GM12874 (cell line): Measurements from ENCODE around the gene TMEM132D.

Experiments used
- TF ChIP-seq, protein P1 (sequence below): IDR thresholded peaks from 2 replicates; pipeline ENCODE4 v1.5.1; 2011; ENCODE audit warnings: low read depth, mild to moderate bottlenecking, control low read depth, low read length, moderate library complexity; ENCODE audit not compliant: insufficient read depth

The TMEM132D gene

DNA sequence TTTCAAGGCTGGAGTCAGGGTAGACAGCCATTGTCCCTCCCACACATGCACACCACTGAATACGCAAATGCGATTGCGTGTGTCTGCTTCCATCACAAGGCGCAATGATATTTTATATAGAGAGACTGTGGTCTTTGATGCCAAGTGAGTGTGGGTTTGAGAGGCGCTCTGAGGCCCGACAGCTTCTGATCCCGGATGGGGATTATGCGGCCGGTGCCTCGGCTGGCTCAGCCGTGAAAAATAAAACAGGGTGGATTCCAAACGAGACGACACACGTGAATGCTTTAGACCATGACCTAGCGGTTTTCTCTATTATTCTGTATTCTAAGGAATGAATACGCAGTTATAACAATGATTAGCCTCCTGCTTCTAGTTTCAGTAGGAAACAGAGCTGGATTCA is 72.5 kb downstream of the TMEM132D start:
- TF ChIP-seq, protein P1, sequence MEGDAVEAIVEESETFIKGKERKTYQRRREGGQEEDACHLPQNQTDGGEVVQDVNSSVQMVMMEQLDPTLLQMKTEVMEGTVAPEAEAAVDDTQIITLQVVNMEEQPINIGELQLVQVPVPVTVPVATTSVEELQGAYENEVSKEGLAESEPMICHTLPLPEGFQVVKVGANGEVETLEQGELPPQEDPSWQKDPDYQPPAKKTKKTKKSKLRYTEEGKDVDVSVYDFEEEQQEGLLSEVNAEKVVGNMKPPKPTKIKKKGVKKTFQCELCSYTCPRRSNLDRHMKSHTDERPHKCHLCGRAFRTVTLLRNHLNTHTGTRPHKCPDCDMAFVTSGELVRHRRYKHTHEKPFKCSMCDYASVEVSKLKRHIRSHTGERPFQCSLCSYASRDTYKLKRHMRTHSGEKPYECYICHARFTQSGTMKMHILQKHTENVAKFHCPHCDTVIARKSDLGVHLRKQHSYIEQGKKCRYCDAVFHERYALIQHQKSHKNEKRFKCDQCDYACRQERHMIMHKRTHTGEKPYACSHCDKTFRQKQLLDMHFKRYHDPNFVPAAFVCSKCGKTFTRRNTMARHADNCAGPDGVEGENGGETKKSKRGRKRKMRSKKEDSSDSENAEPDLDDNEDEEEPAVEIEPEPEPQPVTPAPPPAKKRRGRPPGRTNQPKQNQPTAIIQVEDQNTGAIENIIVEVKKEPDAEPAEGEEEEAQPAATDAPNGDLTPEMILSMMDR: no peak

DNA sequence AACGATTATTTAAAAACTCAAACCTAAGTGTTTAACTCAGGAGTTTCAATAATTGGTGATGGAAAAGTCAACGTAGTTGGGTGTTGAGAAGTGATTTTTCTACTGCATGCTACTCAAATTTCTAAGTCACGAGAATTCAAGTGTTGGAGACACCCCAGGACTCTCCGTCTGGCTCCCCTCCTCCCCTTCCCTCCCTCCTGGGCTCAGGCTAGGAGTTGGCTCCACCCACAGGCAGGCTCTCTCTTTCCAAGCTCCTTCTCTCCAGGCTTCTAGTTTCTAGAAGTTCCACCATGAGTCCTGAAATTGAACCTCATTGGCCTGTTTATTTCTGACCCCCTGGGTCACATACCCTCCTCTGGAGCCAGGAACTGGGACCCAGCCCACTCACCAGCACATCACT is 73.0 kb downstream of the TMEM132D start:
- TF ChIP-seq, protein P1: no peak

DNA sequence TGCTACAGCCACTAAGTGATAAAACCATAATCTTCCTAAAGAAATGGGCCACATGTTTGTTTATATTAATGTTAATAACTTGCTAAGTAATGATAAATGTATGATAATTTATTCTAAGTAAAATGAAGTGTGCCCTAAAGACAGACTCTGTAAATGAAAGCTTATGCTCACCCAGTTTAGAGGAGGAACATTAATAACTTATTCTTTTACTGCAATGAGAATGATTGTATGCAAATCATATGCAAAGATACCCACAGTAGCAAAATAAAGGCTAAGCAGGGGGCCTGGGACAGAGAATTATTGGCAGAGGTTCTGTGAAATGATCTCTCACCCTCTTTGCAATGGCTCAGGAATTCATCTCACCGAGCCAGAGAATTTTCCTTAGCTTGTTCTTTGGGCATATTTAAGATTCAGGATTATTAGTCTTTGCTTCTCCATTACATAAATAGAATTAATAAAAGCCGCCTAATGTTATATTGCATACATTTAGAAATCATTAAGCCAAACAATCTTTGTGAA is 75.9 kb downstream of the TMEM132D start:
- TF ChIP-seq, protein P1: no peak

DNA sequence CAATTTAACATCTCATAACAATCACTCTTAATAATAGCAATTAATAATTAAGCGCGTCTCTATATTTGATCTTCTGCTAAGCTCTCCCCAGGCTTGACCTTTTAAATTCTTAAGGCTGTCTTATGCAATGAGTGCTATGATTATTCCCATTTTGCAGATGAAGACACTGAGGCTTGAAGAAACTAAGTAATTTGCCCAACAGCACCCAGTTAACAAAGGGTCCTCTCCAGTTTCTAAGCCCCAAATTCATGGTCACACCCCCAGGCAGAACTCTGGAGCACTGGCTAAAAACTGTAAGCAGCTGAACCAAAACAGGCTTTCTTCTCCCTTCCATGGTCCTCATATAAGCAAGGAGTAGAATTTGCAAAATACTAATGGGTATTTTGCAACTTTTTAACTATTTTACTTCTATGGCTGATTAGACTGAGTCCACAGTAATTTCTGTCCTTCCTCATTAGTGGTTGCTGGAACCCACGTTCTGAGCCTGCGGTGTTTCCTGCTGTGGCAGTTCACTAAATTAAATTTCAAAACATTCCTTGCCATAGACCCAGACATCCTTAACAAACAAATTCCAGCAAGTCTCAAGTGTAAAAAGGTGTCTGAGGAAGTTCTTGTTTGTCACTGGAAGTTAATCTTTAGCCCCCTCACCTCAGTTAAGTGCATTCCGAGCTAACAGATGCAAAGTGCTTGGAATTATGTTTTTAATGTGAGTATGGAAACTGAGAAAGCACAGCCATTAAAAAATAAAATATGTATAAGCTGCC is 76.5 kb downstream of the TMEM132D start:
- TF ChIP-seq, protein P1: no peak

DNA sequence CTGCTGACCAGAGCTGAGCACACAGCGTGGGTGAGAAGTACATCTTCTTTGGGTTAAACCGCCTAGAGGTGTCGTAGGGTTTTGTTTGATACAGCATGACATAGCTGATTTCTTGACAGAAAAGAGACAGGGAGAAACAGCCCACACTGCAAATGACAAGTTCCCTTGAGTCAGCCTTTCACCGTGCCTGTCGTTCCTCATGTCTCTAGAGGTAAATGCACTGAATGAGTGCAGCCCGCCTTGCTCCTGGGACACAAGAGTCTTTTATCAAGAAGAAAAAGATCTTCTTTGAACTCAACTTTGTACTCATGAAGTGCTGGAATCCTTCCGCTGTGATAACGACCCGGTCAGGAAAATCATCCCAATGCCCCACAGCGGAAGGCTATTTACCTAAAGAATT is 77.6 kb downstream of the TMEM132D start:
- TF ChIP-seq, protein P1: no peak

DNA sequence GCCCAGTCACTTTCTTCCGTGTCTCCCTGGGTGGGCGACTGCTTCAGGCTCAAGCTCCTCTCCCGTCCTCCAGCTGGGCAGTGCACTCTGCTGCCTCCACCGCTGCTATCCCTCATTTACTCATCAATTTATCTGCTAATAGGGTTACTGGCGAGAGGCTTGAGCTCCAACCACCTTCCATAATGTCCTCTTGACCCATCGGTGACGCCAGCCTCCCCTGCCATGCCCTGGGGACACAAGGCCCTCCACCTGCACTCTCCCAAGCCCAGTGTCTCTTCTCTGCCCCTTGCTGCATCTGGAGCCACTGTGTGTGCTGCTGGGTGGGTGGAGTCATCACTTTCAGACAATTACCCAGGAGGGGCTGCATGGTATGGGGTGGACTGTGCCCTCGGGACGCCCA is 78.5 kb downstream of the TMEM132D start:
- TF ChIP-seq, protein P1: no peak

DNA sequence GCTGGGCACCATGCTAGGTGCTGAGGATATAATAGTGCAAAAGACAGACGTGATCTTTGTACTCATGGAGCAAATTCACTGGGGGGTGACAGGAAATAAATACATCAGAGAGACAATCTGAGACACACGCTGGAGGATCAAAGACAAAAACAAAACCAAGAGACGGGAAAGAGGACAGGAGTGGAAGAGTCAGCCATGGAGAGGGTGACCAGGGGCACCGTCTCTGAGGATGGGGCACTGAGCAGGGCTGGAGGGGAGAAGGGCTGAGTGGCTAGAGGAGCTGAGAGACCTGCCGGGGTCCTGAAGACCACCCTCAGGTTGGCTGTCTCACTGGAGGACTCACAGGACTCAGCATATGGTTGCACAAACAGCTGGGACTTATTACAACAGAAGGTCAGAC is 81.9 kb downstream of the TMEM132D start:
- TF ChIP-seq, protein P1: no peak
